Ascending aorta (tissue), 2 donors: ENCODE measurements around the gene ANKS3. TPM values are rescaled to one million over a fixed set of nuclear protein-coding genes. Genes with fewer than 3 reads are reported as not detected.

Experiments
- DNase-seq, 2 donors: peaks; one replicate each; pipeline ENCODE4 v3.0.0-alpha.2; 2019; ENCODE audit warnings: low spot score in 2 of 2
- H3K27ac ChIP-seq, 2 donors: fragments of 200-600 bp; sonication (generic); one replicate each; pipeline ENCODE4 v1.5.1; 2016 to 2017; ENCODE audit warnings: mild to moderate bottlenecking in 1 of 2
- H3K27me3 ChIP-seq: fragments of 200-600 bp; sonication (generic); one replicate; pipeline ENCODE4 v1.5.1; 2017
- H3K36me3 ChIP-seq, 2 donors: fragments of 200-600 bp; sonication (generic); one replicate each; pipeline ENCODE4 v1.5.1; 2016
- H3K4me1 ChIP-seq, 2 donors: fragments of 200-600 bp; sonication (generic); one replicate each; pipeline ENCODE4 v1.5.1; 2016 to 2017; ENCODE audit warnings: mild to moderate bottlenecking in 1 of 2
- H3K4me3 ChIP-seq, 2 donors: fragments of 200-600 bp; sonication (generic); one replicate each; pipeline ENCODE4 v1.5.1; 2016 to 2017; ENCODE audit warnings: mild to moderate bottlenecking in 1 of 2
- H3K9me3 ChIP-seq, 2 donors: fragments of 200-600 bp; sonication (generic); one replicate each; pipeline ENCODE4 v1.5.1; 2016
- CTCF ChIP-seq, 3 experiments: fragments of 200-600 bp in 2 of 3; fragments of 450-650 bp in 1 of 3; sonication (generic) in 2 of 3; IDR thresholded peaks; one replicate each; pipeline ENCODE4 v1.5.1; 2016 to 2019; ENCODE audit warnings: antibody characterized with exemption in 3 of 3, mild to moderate bottlenecking in 1 of 3, moderate library complexity in 1 of 3
- intact Hi-C: fragments of 100-400 bp; cut with DNase I; formaldehyde crosslinking; loops from one replicate; pipeline ENCODE4 v1.15.1; 2023
- total RNA-seq: library from RNA; depleted of rRNA; stranded (reverse); fragments of >200 nt; gene quantifications from one replicate; pipeline ENCODE4 v1.1.0, GENCODE V29; 2016

The ANKS3 gene
- total RNA-seq, 1 donor from 2014 or later, result 55.9 TPM

- Histone ChIP-seq H3K4me1 (peaks cover 15 to 25% of the 10 kb centered on the region in 2 donors), H3K9me3 (no peaks in the 10 kb centered on the region), H3K4me3 (no peak overlapping the region), H3K27me3 (no peaks in the 10 kb centered on the region), H3K27ac (no peak overlapping the region), H3K36me3 (peaks cover 17 to 44% of the 10 kb centered on the region in 2 donors)
- intact Hi-C loops, result loop anchor here (5.0 kb wide), 1 partner anchor 74 kb away; no protein-coding TSS in a partner anchor
- DNase-seq, result no peak
- TF ChIP-seq CTCF (IDR thresholded peaks at IDR 0.05), result no peak
Measured at GRCh38 chr16:4690946-4691665, 43.0 kb downstream of the ANKS3 start.

- no peak overlapping the region for H3K4me3 ChIP-seq
- H3K4me1 ChIP-seq, result peaks cover 15 to 18% of the 10 kb centered on the region in 2 donors
- no peak overlapping the region for H3K27ac ChIP-seq
- no peak for DNase-seq
- intact Hi-C loops, result loop anchor here (5.0 kb wide), 1 partner anchor 73 kb away; no protein-coding TSS in a partner anchor
- no peaks in the 10 kb centered on the region for H3K27me3 ChIP-seq
- no peak for TF ChIP-seq CTCF (IDR thresholded peaks at IDR 0.05)
- H3K36me3 ChIP-seq, result peaks cover 26 to 46% of the 10 kb centered on the region in 2 donors
- H3K9me3 ChIP-seq, result no peaks in the 10 kb centered on the region
Measured at GRCh38 chr16:4689864-4690704, 44.0 kb downstream of the ANKS3 start.

GRCh38 chr16:4689091-4689671 is 44.9 kb downstream of the ANKS3 start:
- H3K4me3 ChIP-seq, result no peak overlapping the region
- H3K27ac ChIP-seq, result no peak overlapping the region
- no peak for DNase-seq
- H3K27me3 ChIP-seq, result no peaks in the 10 kb centered on the region
- intact Hi-C loops, result no loop called here
- peaks cover 35 to 55% of the 10 kb centered on the region in 2 donors for H3K36me3 ChIP-seq
- no peaks in the 10 kb centered on the region for H3K9me3 ChIP-seq
- no peak for TF ChIP-seq CTCF (IDR thresholded peaks at IDR 0.05)
- peaks cover 6 to 9% of the 10 kb centered on the region in 2 donors for H3K4me1 ChIP-seq

- DNase-seq, result no peak
- no peak for TF ChIP-seq CTCF (IDR thresholded peaks at IDR 0.05)
Measured at GRCh38 chr16:4688674-4689045, 45.4 kb downstream of the ANKS3 start.

GRCh38 chr16:4687946-4688673 is 46.0 kb downstream of the ANKS3 start:
- Histone ChIP-seq H3K27ac (no peak overlapping the region), H3K4me3 (no peak overlapping the region), H3K36me3 (peaks cover 45 to 64% of the 10 kb centered on the region in 2 donors), H3K9me3 (no peaks in the 10 kb centered on the region), H3K27me3 (no peaks in the 10 kb centered on the region), H3K4me1 (peaks cover 5 to 9% of the 10 kb centered on the region in 2 donors)
- no peak for TF ChIP-seq CTCF (IDR thresholded peaks at IDR 0.05)
- DNase-seq, result no peak
- intact Hi-C loops, result no loop called here

More at GRCh38 chr16:4688674-4689045, 45.4 kb downstream of the ANKS3 start:
- Histone ChIP-seq H3K27me3 (no peaks in the 10 kb centered on the region), H3K4me3 (no peak overlapping the region), H3K4me1 (peaks cover 5 to 9% of the 10 kb centered on the region in 2 donors), H3K27ac (no peak overlapping the region), H3K36me3 (peaks cover 40 to 60% of the 10 kb centered on the region in 2 donors), H3K9me3 (no peaks in the 10 kb centered on the region)
- intact Hi-C loops, result no loop called here
